Mucosa of stomach (tissue), 1 donor: ENCODE measurements around the gene CLEC18A.

Experiments used
- H3K27me3 ChIP-seq: one replicate; pipeline ENCODE4 v1.7.0; 2013; ENCODE audit warnings: mild to moderate bottlenecking, low read length; ENCODE audit not compliant: control insufficient read depth, insufficient read depth
- H3K36me3 ChIP-seq: one replicate; pipeline ENCODE4 v1.7.0; 2013; ENCODE audit warnings: low read length; ENCODE audit not compliant: control insufficient read depth, insufficient read depth
- H3K4me1 ChIP-seq: one replicate; pipeline ENCODE4 v1.7.0; 2013; ENCODE audit warnings: mild to moderate bottlenecking, low read length; ENCODE audit not compliant: control insufficient read depth, insufficient read depth
- H3K4me3 ChIP-seq: one replicate; pipeline ENCODE4 v1.7.0; 2013; ENCODE audit warnings: low read length
- H3K9ac ChIP-seq: one replicate; pipeline ENCODE4 v1.7.0; 2013; ENCODE audit warnings: mild to moderate bottlenecking, low read length, moderate library complexity
- H3K9me3 ChIP-seq: one replicate; pipeline ENCODE4 v1.7.0; 2013; ENCODE audit warnings: mild to moderate bottlenecking, low read length, moderate library complexity; ENCODE audit not compliant: control insufficient read depth
- donor health status: Pancreatic carcinoma.

Gene CLEC18A

DNA sequence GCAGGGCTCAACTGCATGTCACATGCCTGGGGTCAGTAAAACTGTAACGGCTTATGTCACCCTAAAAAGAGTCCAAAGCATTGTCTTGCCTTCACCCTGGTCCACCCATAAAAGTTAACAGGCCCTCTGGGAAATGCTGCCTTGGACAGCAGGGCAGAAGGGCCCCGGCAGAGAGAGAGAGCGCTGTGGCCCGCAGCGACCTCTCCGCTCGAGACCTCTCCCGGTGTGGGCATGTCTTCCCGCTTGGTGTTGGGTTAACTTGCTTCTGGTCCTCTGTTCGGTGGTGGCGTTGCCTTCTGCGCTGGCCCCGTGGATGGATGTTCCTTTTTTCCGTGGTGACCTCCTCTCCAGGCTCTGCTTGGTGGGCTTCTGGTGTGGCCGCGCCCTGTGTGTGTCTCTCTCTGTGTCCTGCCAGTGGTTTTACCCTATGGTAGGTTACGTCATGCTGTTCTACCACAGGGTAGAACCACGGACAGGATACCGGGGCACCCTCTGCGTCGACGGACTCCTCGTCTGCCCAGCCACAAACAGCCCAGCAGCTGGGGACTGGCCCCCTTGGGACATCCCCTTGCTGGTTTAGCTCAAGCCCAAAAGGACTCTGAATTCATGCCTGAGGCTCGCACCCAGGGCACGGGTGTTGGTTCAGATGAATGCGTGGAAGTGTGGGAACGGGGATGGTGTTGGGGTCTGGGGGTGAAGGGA lies 18.3 kb upstream of the CLEC18A start:
- Histone ChIP-seq H3K4me1 (no peaks in the 10 kb centered on the region), H3K27me3 (no peaks in the 10 kb centered on the region), H3K4me3 (no peak overlapping the region), H3K9ac (no peak overlapping the region), H3K9me3 (no peaks in the 10 kb centered on the region), H3K36me3 (peaks cover 54% of the 10 kb centered on the region)

DNA sequence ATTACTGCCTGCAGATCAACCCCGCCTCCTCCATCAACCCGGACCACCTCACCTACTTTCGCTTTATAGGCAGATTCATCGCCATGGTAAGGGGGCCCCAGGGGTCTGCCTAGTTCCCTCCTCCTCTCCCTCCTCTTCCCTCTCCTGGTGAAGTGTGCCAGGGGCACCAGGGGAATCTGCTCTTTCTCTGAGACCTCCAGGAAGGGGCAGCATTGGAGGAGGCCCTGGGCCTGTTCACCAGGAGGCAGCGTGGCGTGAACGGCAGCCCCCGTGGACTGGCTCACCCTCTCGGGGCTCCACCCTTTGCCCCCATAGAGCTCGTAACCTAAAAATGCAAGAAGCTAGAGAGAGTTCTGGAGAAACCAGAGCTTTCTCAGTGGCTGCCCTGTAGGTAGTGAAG lies 17.1 kb upstream of the CLEC18A start:
- H3K9me3 ChIP-seq, result no peaks in the 10 kb centered on the region
- H3K4me1 ChIP-seq, result no peaks in the 10 kb centered on the region
- no peak overlapping the region for H3K4me3 ChIP-seq
- no peaks in the 10 kb centered on the region for H3K27me3 ChIP-seq
- no peak overlapping the region for H3K9ac ChIP-seq
- peaks cover 55% of the 10 kb centered on the region for H3K36me3 ChIP-seq

DNA sequence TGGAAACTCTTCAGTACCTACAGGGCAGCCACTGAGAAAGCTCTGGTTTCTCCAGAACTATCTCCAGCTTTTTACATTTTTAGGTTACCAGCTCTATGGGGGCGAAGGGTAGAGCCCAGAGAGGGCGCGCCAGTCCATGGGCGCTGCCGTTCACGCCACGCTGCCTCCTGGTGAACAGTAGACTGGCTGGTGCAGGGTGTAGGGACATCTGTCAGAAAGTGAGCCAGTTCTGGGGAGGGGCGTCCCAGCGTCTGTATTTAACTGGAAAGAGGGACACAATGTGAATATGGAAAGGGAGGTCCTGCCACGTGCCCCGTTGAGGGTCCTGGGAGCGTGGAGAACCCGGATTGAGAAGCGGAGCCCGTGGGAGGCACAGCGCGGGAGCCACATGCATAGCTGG lies 16.4 kb upstream of the CLEC18A start:
- Histone ChIP-seq H3K27me3 (no peaks in the 10 kb centered on the region), H3K9me3 (no peaks in the 10 kb centered on the region), H3K9ac (no peak overlapping the region), H3K4me3 (no peak overlapping the region), H3K4me1 (no peaks in the 10 kb centered on the region), H3K36me3 (peaks cover 49% of the 10 kb centered on the region)

DNA sequence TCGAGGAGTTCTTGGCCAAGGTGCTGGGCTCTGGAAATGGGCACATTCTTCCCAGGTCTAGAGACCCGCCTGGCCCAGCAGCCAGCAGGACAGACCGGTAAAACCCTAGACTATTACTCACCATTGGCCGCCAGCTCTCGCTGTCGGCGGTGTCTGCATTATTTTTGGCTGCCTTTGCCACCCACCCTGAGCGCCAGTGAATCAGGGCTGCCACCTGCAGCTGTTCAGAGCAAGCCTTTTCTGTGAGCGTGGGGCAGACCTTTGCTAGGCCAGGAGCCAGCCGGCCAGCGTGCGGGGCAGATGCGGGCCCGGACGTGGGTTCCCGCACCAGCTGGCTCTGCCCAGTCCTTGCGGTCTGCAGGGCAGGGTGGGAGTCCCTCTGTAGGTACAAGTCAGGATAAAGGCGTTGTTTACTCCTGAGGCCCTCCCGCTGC lies 15.8 kb upstream of the CLEC18A start:
- no peak overlapping the region for H3K9ac ChIP-seq
- H3K27me3 ChIP-seq, result no peaks in the 10 kb centered on the region
- H3K9me3 ChIP-seq, result no peaks in the 10 kb centered on the region
- H3K36me3 ChIP-seq, result peaks cover 48% of the 10 kb centered on the region
- no peaks in the 10 kb centered on the region for H3K4me1 ChIP-seq
- no peak overlapping the region for H3K4me3 ChIP-seq

DNA sequence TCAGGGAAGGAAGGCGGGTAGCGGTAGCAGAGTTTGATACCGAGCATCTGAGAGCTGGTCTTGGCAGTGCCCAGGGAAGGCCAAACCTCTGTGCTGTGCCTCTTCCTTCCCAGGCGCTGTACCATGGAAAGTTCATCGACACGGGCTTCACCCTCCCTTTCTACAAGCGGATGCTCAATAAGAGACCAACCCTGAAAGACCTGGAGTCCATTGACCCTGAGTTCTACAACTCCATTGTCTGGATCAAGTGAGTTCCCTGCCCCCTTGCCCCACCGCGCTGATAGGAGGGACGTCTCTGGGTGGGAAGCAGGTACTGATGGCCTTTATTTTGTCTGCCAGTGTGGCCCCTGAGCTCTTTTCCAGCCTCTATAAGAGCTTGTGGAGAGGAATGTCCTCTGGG lies 15.4 kb upstream of the CLEC18A start:
- H3K4me3 ChIP-seq, result no peak overlapping the region
- no peaks in the 10 kb centered on the region for H3K27me3 ChIP-seq
- H3K36me3 ChIP-seq, result peaks cover 45% of the 10 kb centered on the region
- no peak overlapping the region for H3K9ac ChIP-seq
- H3K4me1 ChIP-seq, result no peaks in the 10 kb centered on the region
- H3K9me3 ChIP-seq, result no peaks in the 10 kb centered on the region

DNA sequence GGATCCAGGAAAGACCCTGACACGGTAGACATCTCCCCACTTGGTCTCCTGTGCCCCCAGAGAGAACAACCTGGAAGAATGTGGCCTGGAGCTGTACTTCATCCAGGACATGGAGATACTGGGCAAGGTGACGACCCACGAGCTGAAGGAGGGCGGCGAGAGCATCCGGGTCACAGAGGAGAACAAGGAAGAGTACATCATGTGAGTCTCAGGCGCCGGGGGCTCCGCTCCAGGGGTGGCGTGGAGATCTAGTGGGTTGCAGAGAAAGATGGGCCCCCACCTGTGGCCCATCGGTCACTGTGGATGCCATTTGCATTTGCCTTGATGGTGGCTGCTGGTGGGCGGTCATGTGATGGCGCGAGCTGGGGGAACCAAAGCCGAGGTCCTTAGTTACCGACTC lies 14.9 kb upstream of the CLEC18A start:
- no peaks in the 10 kb centered on the region for H3K4me1 ChIP-seq
- peaks cover 40% of the 10 kb centered on the region for H3K36me3 ChIP-seq
- H3K9ac ChIP-seq, result no peak overlapping the region
- H3K27me3 ChIP-seq, result no peaks in the 10 kb centered on the region
- H3K4me3 ChIP-seq, result no peak overlapping the region
- no peaks in the 10 kb centered on the region for H3K9me3 ChIP-seq

DNA sequence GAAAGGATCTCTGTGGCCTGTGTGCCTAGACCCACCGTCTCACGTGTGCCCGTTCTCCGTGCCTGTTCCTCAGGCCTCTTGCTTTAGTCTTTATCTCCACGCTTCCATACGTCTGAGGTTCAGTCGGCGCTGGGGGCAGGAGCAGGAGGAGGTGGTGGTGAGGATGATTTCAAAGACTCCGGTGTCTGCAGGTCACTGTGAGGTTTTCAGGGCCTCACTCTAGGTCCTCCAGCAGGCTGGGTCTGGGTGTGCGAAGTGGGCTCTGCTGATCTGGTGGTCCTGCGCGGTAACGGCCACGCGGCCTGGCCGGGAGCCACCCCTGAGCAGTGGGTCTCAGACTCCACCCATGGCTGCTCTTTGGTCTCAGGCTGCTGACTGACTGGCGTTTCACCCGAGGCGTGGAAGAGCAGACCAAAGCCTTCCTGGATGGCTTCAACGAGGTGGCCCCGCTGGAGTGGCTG lies 14.4 kb upstream of the CLEC18A start:
- Histone ChIP-seq H3K9ac (no peak overlapping the region), H3K4me1 (no peaks in the 10 kb centered on the region), H3K27me3 (no peaks in the 10 kb centered on the region), H3K9me3 (no peaks in the 10 kb centered on the region), H3K4me3 (no peak overlapping the region), H3K36me3 (peaks cover 35% of the 10 kb centered on the region)

DNA sequence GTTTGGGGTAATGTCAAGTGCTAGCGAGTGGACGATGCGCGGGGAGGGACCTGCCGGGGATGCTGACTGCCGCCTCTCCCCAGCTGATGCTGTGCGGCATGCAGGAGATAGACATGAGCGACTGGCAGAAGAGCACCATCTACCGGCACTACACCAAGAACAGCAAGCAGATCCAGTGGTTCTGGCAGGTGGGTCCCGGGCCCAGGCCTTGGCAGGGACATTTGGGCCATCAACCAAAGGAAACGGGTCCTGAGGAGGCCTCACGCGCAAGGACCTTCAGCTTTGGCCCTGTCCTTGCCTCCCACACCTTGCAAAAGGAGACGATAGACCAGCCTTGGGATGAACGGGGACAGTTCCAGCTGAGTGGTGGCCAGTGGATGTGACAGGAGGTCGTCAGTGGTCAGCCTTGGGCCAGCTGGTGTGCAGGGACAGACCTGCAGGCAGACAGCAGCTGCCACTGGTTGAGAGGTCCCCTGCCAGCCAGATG lies 13.6 kb upstream of the CLEC18A start:
- Histone ChIP-seq H3K36me3 (peaks cover 32% of the 10 kb centered on the region), H3K4me3 (no peak overlapping the region), H3K9ac (no peak overlapping the region), H3K27me3 (no peaks in the 10 kb centered on the region), H3K9me3 (no peaks in the 10 kb centered on the region), H3K4me1 (no peaks in the 10 kb centered on the region)

DNA sequence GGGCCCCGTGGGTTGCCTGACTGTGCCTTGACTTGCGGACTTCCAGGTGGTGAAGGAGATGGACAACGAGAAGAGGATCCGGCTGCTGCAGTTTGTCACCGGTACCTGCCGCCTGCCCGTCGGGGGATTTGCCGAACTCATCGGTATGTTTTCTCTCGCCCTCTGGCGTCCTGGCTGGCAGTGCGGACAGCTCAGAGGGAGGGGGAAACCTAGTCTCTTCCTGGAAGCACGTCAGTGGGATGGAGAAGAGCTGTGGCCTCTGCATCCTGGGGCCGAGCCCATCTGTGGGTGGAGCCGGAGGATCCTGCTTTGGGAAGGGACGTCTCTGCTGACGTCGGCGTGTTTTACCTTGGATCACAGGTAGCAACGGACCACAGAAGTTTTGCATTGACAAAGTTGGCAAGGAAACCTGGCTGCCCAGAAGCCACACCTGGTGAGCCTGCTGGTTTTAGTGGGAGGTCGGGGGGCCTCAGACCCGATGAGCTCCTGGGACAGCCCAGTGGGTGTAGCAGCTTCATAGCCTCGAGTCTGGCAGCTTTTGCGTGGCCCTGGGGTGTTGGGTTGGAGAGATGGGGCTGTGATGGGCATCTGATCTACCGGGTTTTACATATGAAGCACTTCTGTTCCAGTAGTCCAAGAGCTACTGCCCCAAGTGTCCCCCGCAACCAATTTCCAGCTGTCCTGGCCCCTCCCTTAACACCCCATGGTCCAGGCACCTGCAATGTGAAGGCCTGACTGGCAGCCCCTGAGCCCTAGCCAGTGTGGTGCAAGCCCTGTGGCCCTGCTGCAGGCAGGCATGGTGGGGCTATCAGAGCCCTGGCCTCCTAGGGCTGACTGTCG lies 11.9 kb upstream of the CLEC18A start:
- Histone ChIP-seq H3K36me3 (peaks cover 19% of the 10 kb centered on the region), H3K27me3 (no peaks in the 10 kb centered on the region), H3K9me3 (no peaks in the 10 kb centered on the region), H3K9ac (no peak overlapping the region), H3K4me1 (no peaks in the 10 kb centered on the region), H3K4me3 (no peak overlapping the region)

DNA sequence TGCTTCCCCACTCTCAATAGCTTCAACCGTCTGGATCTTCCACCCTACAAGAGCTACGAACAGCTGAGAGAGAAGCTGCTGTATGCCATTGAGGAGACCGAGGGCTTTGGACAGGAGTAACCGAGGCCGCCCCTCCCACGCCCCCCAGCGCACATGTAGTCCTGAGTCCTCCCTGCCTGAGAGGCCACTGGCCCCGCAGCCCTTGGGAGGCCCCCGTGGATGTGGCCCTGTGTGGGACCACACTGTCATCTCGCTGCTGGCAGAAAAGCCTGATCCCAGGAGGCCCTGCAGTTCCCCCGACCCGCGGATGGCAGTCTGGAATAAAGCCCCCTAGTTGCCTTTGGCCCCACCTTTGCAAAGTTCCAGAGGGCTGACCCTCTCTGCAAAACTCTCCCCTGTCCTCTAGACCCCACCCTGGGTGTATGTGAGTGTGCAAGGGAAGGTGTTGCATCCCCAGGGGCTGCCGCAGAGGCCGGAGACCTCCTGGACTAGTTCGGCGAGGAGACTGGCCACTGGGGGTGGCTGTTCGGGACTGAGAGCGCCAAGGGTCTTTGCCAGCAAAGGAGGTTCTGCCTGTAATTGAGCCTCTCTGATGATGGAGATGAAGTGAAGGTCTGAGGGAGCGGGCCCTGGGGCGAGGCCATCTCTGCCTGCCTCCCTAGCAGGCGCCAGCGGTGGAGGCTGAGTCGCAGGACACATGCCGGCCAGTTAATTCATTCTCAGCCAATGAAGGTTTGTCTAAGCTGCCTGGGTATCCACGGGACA lies 11.1 kb upstream of the CLEC18A start:
- H3K4me3 ChIP-seq, result no peak overlapping the region
- no peak overlapping the region for H3K9ac ChIP-seq
- H3K27me3 ChIP-seq, result no peaks in the 10 kb centered on the region
- H3K4me1 ChIP-seq, result no peaks in the 10 kb centered on the region
- peaks cover 19% of the 10 kb centered on the region for H3K36me3 ChIP-seq
- H3K9me3 ChIP-seq, result no peaks in the 10 kb centered on the region

DNA sequence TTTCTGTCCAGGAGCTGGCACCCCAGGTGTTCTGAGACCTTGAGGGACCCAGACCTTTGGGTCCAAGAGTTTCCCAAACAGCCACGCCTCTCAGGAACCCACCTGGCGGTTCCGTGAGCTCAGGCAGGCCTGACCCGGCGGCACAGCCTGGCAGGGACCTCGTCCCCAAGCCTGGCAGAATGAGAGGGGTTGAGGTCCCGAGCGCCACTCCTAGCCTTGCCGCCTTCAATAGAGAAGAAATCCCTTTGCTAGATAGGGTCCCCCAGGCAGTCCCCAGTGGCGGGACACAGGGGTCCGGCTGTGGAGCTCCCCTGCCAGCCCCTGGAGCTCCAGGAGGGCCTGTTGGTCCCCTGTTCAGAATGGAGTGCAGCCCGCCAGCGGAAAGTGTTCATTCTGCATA lies 10.5 kb upstream of the CLEC18A start:
- H3K27me3 ChIP-seq, result no peaks in the 10 kb centered on the region
- H3K36me3 ChIP-seq, result peaks cover 19% of the 10 kb centered on the region
- H3K4me3 ChIP-seq, result no peak overlapping the region
- no peaks in the 10 kb centered on the region for H3K9me3 ChIP-seq
- H3K4me1 ChIP-seq, result no peaks in the 10 kb centered on the region
- no peak overlapping the region for H3K9ac ChIP-seq
